WTC11 (cell line): ENCODE measurements around the gene KIF3B. TPM values are rescaled to one million over a fixed set of nuclear protein-coding genes. Genes with fewer than 3 reads are reported as not detected.

ENCODE experiments used
- ATAC-seq: fragments of 200-7000 bp; cut with Tn5 transposase; 2 replicates; pipeline ENCODE4 v1.10.0; 2021; ENCODE audit warnings: mild to moderate bottlenecking, moderate library complexity
- CTCF ChIA-PET: fragments of 300-600 bp; sonication (Branson Sonifier 250); formaldehyde crosslinking; loops from one replicate; lab custom pipeline; 2021; ENCODE audit warnings: antibody characterized with exemption; lab: Charles Lee
- POLR2A ChIA-PET: fragments of 350-600 bp; sonication (Branson Sonifier 250); formaldehyde crosslinking; loops from one replicate; lab custom pipeline; 2021; ENCODE audit warnings: antibody characterized with exemption; lab: Charles Lee
- DNase-seq: peaks from one replicate; pipeline ENCODE4 v3.0.0; 2021; ENCODE audit warnings: low spot score
- H3K27ac Mint-ChIP-seq: 2 replicates; pipeline ENCODE4 v1.8.0; 2021; ENCODE audit warnings: mixed read lengths
- H3K27me3 Mint-ChIP-seq: 2 replicates; pipeline ENCODE4 v1.8.0; 2021; ENCODE audit warnings: low read depth, mild to moderate bottlenecking, moderate library complexity, mixed read lengths
- H3K36me3 Mint-ChIP-seq: 2 replicates; pipeline ENCODE4 v1.8.0; 2021; ENCODE audit warnings: mixed read lengths
- H3K4me1 Mint-ChIP-seq: 2 replicates; pipeline ENCODE4 v1.8.0; 2022; ENCODE audit warnings: mixed read lengths
- H3K4me3 Mint-ChIP-seq: 2 replicates; pipeline ENCODE4 v1.8.0; 2021; ENCODE audit warnings: mild to moderate bottlenecking, moderate library complexity, mixed read lengths
- H3K9me3 Mint-ChIP-seq: 2 replicates; pipeline ENCODE4 v1.8.0; 2021; ENCODE audit warnings: mixed read lengths
- ARID4B ChIP-seq: sonication (generic); formaldehyde crosslinking; IDR thresholded peaks from 2 replicates; pipeline ENCODE4 v1.8.0; 2023; ENCODE audit warnings: missing genetic modification reagents, mild to moderate bottlenecking, borderline replicate concordance
- CBFB ChIP-seq: sonication (generic); formaldehyde crosslinking; IDR thresholded peaks from 2 replicates; pipeline ENCODE4 v1.8.1; 2022; ENCODE audit warnings: mild to moderate bottlenecking, low read depth, missing genetic modification reagents
- CREB1 ChIP-seq: sonication (generic); formaldehyde crosslinking; IDR thresholded peaks from 2 replicates; pipeline ENCODE4 v1.8.0; 2023; ENCODE audit warnings: mild to moderate bottlenecking, missing genetic modification reagents
- NFATC4 ChIP-seq: fragments of 250-450 bp; sonication (Bioruptor Pico); IDR thresholded peaks from 2 replicates; pipeline ENCODE4 v1.9.0; 2021; ENCODE audit warnings: mild to moderate bottlenecking
- OVOL2 ChIP-seq: fragments of 250-450 bp; sonication (Bioruptor Pico); IDR thresholded peaks from 2 replicates; pipeline ENCODE4 v1.9.0; 2021; ENCODE audit warnings: mild to moderate bottlenecking, borderline replicate concordance
- TCF7 ChIP-seq: sonication (generic); formaldehyde crosslinking; IDR thresholded peaks from 2 replicates; pipeline ENCODE4 v1.8.0; 2022; ENCODE audit warnings: mild to moderate bottlenecking, low read depth, missing genetic modification reagents, moderate library complexity
- ZNF232 ChIP-seq: sonication (generic); formaldehyde crosslinking; IDR thresholded peaks from 2 replicates; pipeline ENCODE4 v1.8.0; 2022; ENCODE audit warnings: mild to moderate bottlenecking, missing genetic modification reagents
- ZNF263 ChIP-seq: sonication (generic); formaldehyde crosslinking; IDR thresholded peaks from 2 replicates; pipeline ENCODE4 v1.8.1; 2022; ENCODE audit warnings: low read depth, mild to moderate bottlenecking, moderate library complexity, missing genetic modification reagents
- ZNF396 ChIP-seq: fragments of 250-450 bp; sonication (Bioruptor Pico); IDR thresholded peaks from 2 replicates; pipeline ENCODE4 v1.8.0; 2021; ENCODE audit warnings: mild to moderate bottlenecking, moderate library complexity, borderline replicate concordance
- ZNF512 ChIP-seq: sonication (generic); formaldehyde crosslinking; IDR thresholded peaks from 2 replicates; pipeline ENCODE4 v1.8.1; 2022; ENCODE audit warnings: missing genetic modification reagents, borderline replicate concordance
- total RNA-seq: library from RNA; stranded (reverse); gene quantifications from 3 replicates; pipeline ENCODE4 v1.2.3, GENCODE V29; 2021
- TF ChIP-seq, protein P1 (sequence below): sonication (generic); formaldehyde crosslinking; conservative IDR thresholded peaks from 2 replicates; pipeline ENCODE4 v1.8.1; 2022; ENCODE audit warnings: mild to moderate bottlenecking, missing genetic modification reagents
- TF ChIP-seq, protein P2 (sequence below): sonication (generic); formaldehyde crosslinking; IDR thresholded peaks from 2 replicates; pipeline ENCODE4 v1.8.1; 2023; ENCODE audit warnings: mild to moderate bottlenecking, missing genetic modification reagents, borderline replicate concordance
- TF ChIP-seq, protein P3 (sequence below): fragments of 250-450 bp; sonication (Bioruptor Pico); IDR thresholded peaks from 2 replicates; pipeline ENCODE4 v1.9.0; 2021; ENCODE audit warnings: mild to moderate bottlenecking
- TF ChIP-seq, protein P4 (sequence below): sonication (generic); formaldehyde crosslinking; IDR thresholded peaks from 2 replicates; pipeline ENCODE4 v1.8.1; 2022; ENCODE audit warnings: mild to moderate bottlenecking, moderate library complexity, missing genetic modification reagents
- TF ChIP-seq, protein P5 (sequence below): sonication (generic); formaldehyde crosslinking; IDR thresholded peaks from 2 replicates; pipeline ENCODE4 v1.8.0; 2022; ENCODE audit warnings: mild to moderate bottlenecking, missing genetic modification reagents
- TF ChIP-seq, protein P6 (sequence below): sonication (generic); formaldehyde crosslinking; IDR thresholded peaks from 2 replicates; pipeline ENCODE4 v1.8.0; 2023; ENCODE audit warnings: mild to moderate bottlenecking, missing genetic modification reagents

KIF3B gene
- total RNA-seq, 1 experiment from 2014 or later = 21.5 TPM

- peaks cover 17% of the 10 kb centered on the region for H3K36me3 Mint-ChIP-seq
- no peak for TF ChIP-seq ZNF232 (CRISPR knock-in tag)
- TF ChIP-seq ZNF396 (CRISPR knock-in tag) = no peak
- TF ChIP-seq, protein P1, sequence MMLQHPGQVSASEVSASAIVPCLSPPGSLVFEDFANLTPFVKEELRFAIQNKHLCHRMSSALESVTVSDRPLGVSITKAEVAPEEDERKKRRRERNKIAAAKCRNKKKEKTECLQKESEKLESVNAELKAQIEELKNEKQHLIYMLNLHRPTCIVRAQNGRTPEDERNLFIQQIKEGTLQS (CRISPR knock-in tag) = no peak
- TF ChIP-seq, protein P2, sequence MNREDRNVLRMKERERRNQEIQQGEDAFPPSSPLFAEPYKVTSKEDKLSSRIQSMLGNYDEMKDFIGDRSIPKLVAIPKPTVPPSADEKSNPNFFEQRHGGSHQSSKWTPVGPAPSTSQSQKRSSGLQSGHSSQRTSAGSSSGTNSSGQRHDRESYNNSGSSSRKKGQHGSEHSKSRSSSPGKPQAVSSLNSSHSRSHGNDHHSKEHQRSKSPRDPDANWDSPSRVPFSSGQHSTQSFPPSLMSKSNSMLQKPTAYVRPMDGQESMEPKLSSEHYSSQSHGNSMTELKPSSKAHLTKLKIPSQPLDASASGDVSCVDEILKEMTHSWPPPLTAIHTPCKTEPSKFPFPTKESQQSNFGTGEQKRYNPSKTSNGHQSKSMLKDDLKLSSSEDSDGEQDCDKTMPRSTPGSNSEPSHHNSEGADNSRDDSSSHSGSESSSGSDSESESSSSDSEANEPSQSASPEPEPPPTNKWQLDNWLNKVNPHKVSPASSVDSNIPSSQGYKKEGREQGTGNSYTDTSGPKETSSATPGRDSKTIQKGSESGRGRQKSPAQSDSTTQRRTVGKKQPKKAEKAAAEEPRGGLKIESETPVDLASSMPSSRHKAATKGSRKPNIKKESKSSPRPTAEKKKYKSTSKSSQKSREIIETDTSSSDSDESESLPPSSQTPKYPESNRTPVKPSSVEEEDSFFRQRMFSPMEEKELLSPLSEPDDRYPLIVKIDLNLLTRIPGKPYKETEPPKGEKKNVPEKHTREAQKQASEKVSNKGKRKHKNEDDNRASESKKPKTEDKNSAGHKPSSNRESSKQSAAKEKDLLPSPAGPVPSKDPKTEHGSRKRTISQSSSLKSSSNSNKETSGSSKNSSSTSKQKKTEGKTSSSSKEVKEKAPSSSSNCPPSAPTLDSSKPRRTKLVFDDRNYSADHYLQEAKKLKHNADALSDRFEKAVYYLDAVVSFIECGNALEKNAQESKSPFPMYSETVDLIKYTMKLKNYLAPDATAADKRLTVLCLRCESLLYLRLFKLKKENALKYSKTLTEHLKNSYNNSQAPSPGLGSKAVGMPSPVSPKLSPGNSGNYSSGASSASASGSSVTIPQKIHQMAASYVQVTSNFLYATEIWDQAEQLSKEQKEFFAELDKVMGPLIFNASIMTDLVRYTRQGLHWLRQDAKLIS = no peak
- TF ChIP-seq, protein P3, sequence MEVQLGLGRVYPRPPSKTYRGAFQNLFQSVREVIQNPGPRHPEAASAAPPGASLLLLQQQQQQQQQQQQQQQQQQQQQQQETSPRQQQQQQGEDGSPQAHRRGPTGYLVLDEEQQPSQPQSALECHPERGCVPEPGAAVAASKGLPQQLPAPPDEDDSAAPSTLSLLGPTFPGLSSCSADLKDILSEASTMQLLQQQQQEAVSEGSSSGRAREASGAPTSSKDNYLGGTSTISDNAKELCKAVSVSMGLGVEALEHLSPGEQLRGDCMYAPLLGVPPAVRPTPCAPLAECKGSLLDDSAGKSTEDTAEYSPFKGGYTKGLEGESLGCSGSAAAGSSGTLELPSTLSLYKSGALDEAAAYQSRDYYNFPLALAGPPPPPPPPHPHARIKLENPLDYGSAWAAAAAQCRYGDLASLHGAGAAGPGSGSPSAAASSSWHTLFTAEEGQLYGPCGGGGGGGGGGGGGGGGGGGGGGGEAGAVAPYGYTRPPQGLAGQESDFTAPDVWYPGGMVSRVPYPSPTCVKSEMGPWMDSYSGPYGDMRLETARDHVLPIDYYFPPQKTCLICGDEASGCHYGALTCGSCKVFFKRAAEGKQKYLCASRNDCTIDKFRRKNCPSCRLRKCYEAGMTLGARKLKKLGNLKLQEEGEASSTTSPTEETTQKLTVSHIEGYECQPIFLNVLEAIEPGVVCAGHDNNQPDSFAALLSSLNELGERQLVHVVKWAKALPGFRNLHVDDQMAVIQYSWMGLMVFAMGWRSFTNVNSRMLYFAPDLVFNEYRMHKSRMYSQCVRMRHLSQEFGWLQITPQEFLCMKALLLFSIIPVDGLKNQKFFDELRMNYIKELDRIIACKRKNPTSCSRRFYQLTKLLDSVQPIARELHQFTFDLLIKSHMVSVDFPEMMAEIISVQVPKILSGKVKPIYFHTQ (CRISPR knock-in tag) = no peak
- no peaks in the 10 kb centered on the region for H3K9me3 Mint-ChIP-seq
- H3K4me1 Mint-ChIP-seq = no peaks in the 10 kb centered on the region
- H3K4me3 Mint-ChIP-seq = no peak overlapping the region
- ATAC-seq = no peak
- ChIA-PET POLR2A (interaction anchor here (0.6 kb wide), 1 partner anchor 350 kb away, joined by 7 read pairs; no protein-coding TSS in a partner anchor), CTCF (no interaction called here)
- no peaks in the 10 kb centered on the region for H3K27me3 Mint-ChIP-seq
- H3K27ac Mint-ChIP-seq = no peak overlapping the region
- DNase-seq = no peak
Measured at GRCh38 chr20:32315891-32316290, 38.4 kb downstream of the KIF3B start.

GRCh38 chr20:32316667-32317066 is 39.2 kb downstream of the KIF3B start:
- Mint-ChIP-seq H3K4me1 (no peaks in the 10 kb centered on the region), H3K27ac (no peak overlapping the region), H3K27me3 (no peaks in the 10 kb centered on the region), H3K36me3 (peaks cover 17% of the 10 kb centered on the region), H3K9me3 (no peaks in the 10 kb centered on the region), H3K4me3 (no peak overlapping the region)
- ChIA-PET POLR2A (interaction anchor here (0.6 kb wide), 1 partner anchor 83 kb away, joined by 5 read pairs; no protein-coding TSS in a partner anchor), CTCF (no interaction called here)
- DNase-seq (no peak), ATAC-seq (no peak)
- TF ChIP-seq, protein P4, sequence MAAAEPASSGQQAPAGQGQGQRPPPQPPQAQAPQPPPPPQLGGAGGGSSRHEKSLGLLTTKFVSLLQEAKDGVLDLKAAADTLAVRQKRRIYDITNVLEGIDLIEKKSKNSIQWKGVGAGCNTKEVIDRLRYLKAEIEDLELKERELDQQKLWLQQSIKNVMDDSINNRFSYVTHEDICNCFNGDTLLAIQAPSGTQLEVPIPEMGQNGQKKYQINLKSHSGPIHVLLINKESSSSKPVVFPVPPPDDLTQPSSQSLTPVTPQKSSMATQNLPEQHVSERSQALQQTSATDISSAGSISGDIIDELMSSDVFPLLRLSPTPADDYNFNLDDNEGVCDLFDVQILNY = no peak
- TF ChIP-seq OVOL2 (CRISPR knock-in tag) = no peak
- no peak for TF ChIP-seq NFATC4 (CRISPR knock-in tag)
- TF ChIP-seq CREB1 (CRISPR knock-in tag) = no peak
- no peak for TF ChIP-seq ZNF263 (CRISPR knock-in tag)
- TF ChIP-seq ARID4B (CRISPR knock-in tag) = no peak
- TF ChIP-seq ZNF396 (CRISPR knock-in tag) = no peak
- TF ChIP-seq ZNF512 (CRISPR knock-in tag) = no peak
- no peak for TF ChIP-seq CBFB
- no peak for TF ChIP-seq TCF7 (CRISPR knock-in tag)
- TF ChIP-seq, protein P5, sequence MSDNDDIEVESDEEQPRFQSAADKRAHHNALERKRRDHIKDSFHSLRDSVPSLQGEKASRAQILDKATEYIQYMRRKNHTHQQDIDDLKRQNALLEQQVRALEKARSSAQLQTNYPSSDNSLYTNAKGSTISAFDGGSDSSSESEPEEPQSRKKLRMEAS (CRISPR knock-in tag) = no peak
- TF ChIP-seq, protein P6, sequence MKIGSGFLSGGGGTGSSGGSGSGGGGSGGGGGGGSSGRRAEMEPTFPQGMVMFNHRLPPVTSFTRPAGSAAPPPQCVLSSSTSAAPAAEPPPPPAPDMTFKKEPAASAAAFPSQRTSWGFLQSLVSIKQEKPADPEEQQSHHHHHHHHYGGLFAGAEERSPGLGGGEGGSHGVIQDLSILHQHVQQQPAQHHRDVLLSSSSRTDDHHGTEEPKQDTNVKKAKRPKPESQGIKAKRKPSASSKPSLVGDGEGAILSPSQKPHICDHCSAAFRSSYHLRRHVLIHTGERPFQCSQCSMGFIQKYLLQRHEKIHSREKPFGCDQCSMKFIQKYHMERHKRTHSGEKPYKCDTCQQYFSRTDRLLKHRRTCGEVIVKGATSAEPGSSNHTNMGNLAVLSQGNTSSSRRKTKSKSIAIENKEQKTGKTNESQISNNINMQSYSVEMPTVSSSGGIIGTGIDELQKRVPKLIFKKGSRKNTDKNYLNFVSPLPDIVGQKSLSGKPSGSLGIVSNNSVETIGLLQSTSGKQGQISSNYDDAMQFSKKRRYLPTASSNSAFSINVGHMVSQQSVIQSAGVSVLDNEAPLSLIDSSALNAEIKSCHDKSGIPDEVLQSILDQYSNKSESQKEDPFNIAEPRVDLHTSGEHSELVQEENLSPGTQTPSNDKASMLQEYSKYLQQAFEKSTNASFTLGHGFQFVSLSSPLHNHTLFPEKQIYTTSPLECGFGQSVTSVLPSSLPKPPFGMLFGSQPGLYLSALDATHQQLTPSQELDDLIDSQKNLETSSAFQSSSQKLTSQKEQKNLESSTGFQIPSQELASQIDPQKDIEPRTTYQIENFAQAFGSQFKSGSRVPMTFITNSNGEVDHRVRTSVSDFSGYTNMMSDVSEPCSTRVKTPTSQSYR (CRISPR knock-in tag) = no peak
